Keratinocyte (primary cell): ENCODE results near the gene CXADR. TPM values are rescaled to one million over a fixed set of nuclear protein-coding genes. Genes with fewer than 3 reads are reported as not detected.

Experiments used
- DNase-seq: peaks from one replicate; pipeline ENCODE4 v3.0.0-alpha.2; 2011; ENCODE audit warnings: low read depth, missing footprints, low spot score
- FAIRE-seq: peaks from 2 replicates; lab custom pipeline; 2011; peaks lifted over from hg19 to GRCh38; lab: Jason Lieb, UNC
- H2AFZ ChIP-seq: 2 replicates; pipeline ENCODE4 v1.6.0; 2012; ENCODE audit warnings: low read length, control low read depth, inconsistent platforms; ENCODE audit not compliant: control insufficient read depth
- H3K27ac ChIP-seq: 2 replicates; pipeline ENCODE4 v1.5.1; 2011; ENCODE audit warnings: low read length; ENCODE audit not compliant: control insufficient read depth, insufficient read depth
- H3K27me3 ChIP-seq: 3 replicates; pipeline ENCODE4 v1.6.0; 2011; ENCODE audit warnings: low read length; ENCODE audit not compliant: control insufficient read depth, insufficient read depth; ENCODE audit errors: extremely low read depth
- H3K36me3 ChIP-seq, 2 experiments: 2 replicates in 1 of 2; 3 replicates in 1 of 2; pipeline ENCODE4 v1.5.1; 2011; ENCODE audit warnings: low read length in 2 of 2, mild to moderate bottlenecking in 1 of 2; ENCODE audit not compliant: control insufficient read depth in 2 of 2, insufficient read depth in 2 of 2; ENCODE audit errors: extremely low read depth in 1 of 2
- H3K4me1 ChIP-seq: 3 replicates; pipeline ENCODE4 v1.5.1; 2011; ENCODE audit warnings: low read length; ENCODE audit not compliant: control insufficient read depth, insufficient read depth; ENCODE audit errors: extremely low read depth
- H3K4me2 ChIP-seq: 3 replicates; pipeline ENCODE4 v1.6.0; 2011; ENCODE audit warnings: low read depth, low read length; ENCODE audit not compliant: control insufficient read depth, insufficient read depth; ENCODE audit errors: extremely low read depth
- H3K4me3 ChIP-seq, 3 experiments: fragments of 200-600 bp in 1 of 3; sonication (generic) in 1 of 3; 2 replicates in 2 of 3; 3 replicates in 1 of 3; pipeline ENCODE4 v1.5.1; 2011 to 2016; ENCODE audit warnings: low read length in 3 of 3, mild to moderate bottlenecking in 3 of 3, control low read depth in 2 of 3, inconsistent platforms in 1 of 3, low read depth in 1 of 3, mixed read lengths in 1 of 3, mixed run types in 1 of 3, moderate library complexity in 1 of 3; ENCODE audit not compliant: control insufficient read depth in 2 of 3, insufficient read depth in 2 of 3; ENCODE audit errors: extremely low read depth in 1 of 3
- H3K79me2 ChIP-seq: 2 replicates; pipeline ENCODE4 v1.6.0; 2012; ENCODE audit warnings: low read length; ENCODE audit not compliant: control insufficient read depth, insufficient read depth
- H3K9ac ChIP-seq: 3 replicates; pipeline ENCODE4 v1.6.0; 2011; ENCODE audit warnings: low read length; ENCODE audit not compliant: control insufficient read depth, insufficient read depth; ENCODE audit errors: extremely low read depth
- H3K9me1 ChIP-seq: 3 replicates; pipeline ENCODE4 v1.6.0; 2011; ENCODE audit warnings: low read length; ENCODE audit not compliant: control insufficient read depth, insufficient read depth; ENCODE audit errors: extremely low read depth
- H3K9me3 ChIP-seq: 2 replicates; pipeline ENCODE4 v1.5.1; 2012; ENCODE audit warnings: low read depth, low read length; ENCODE audit not compliant: control insufficient read depth
- H4K20me1 ChIP-seq: 3 replicates; pipeline ENCODE4 v1.6.0; 2011; ENCODE audit warnings: low read length; ENCODE audit not compliant: control insufficient read depth, insufficient read depth; ENCODE audit errors: extremely low read depth
- CTCF ChIP-seq, 3 experiments: IDR thresholded peaks in 1 of 3; conservative IDR thresholded peaks in 1 of 3; optimal IDR thresholded peaks in 1 of 3; 2 replicates in 2 of 3; 3 replicates in 1 of 3; pipeline versions ENCODE3 to v1.5.1; 2011; ENCODE audit warnings: low read length in 3 of 3, mild to moderate bottlenecking in 3 of 3, moderate library complexity in 2 of 3, control low read depth in 1 of 3, inconsistent platforms in 1 of 3; ENCODE audit not compliant: insufficient read depth in 2 of 3; ENCODE audit errors: extremely low read depth in 1 of 3
- EZH2 ChIP-seq: IDR thresholded peaks from one replicate; pipeline ENCODE4 v1.6.1; 2012; ENCODE audit warnings: inconsistent platforms, mild to moderate bottlenecking, low read length, moderate library complexity
- dilution Hi-C: fragments of 300-500 bp; cut with MboI; formaldehyde crosslinking; loops from one replicate; pipeline ENCODE4 v1.7.0; 2020; ENCODE audit warnings: low sequenced_read_pairs; ENCODE audit not compliant: extremely low pct_ligation_motif_present
- polyA plus RNA-seq, 5 experiments: library from polyadenylated mRNA; depleted of rRNA in 3 of 5; stranded (reverse) in 3 of 5; stranded (forward) in 1 of 5; unstranded in 1 of 5; fragments of >200 nt; gene quantifications; 1 replicate in 1 of 5; 2 replicates in 3 of 5; 3 replicates in 1 of 5; pipeline versions ENCODE4 v1.2.1 to v1.2.3, GENCODE V29; 2011 to 2012; ENCODE audit warnings: missing spikeins in 2 of 5, low read depth in 1 of 5, low replicate concordance in 1 of 5

Gene CXADR
- polyA plus RNA-seq, 1 donor (not counting 4 experiments of a cell fraction or from before 2014, with no cell fraction given) = 37.3 TPM

GRCh38 chr21:17578162-17578561 is 65.3 kb downstream of the CXADR start:
- Histone ChIP-seq H3K4me1 (no peaks in the 10 kb centered on the region), H3K36me3 (peaks cover 0 to 4% of the 10 kb centered on the region in 2 experiments), H3K4me2 (no peak overlapping the region), H4K20me1 (no peaks in the 10 kb centered on the region), H3K27ac (no peak overlapping the region), H3K4me3 (no peak overlapping the region), H3K27me3 (no peaks in the 10 kb centered on the region), H3K9me1 (no peaks in the 10 kb centered on the region), H3K9me3 (no peaks in the 10 kb centered on the region), H2AFZ (no peak overlapping the region), H3K9ac (no peak overlapping the region), H3K79me2 (no peaks in the 10 kb centered on the region)
- TF ChIP-seq CTCF (optimal IDR thresholded peaks at IDR 0.05 in 1 of 3, IDR thresholded peaks at IDR 0.05 in 1 of 3, conservative IDR thresholded peaks at IDR 0.05 in 1 of 3; ENCODE audit: extremely low read depth in 1 of 3, insufficient read depth in 2 of 3, low read length in 3 of 3) (no peak), EZH2 (no peak)
- no peak for FAIRE-seq
- no peak for DNase-seq
- dilution Hi-C loops = no loop called here

- dilution Hi-C loops = no loop called here
- no peaks in the 10 kb centered on the region for H3K9me3 ChIP-seq
- H3K4me2 ChIP-seq = no peak overlapping the region
- DNase-seq (no peak), FAIRE-seq (no peak)
- H3K4me1 ChIP-seq = no peaks in the 10 kb centered on the region
- TF ChIP-seq CTCF (optimal IDR thresholded peaks at IDR 0.05 in 1 of 3, IDR thresholded peaks at IDR 0.05 in 1 of 3, conservative IDR thresholded peaks at IDR 0.05 in 1 of 3; ENCODE audit: extremely low read depth in 1 of 3, insufficient read depth in 2 of 3, low read length in 3 of 3) (no peak), EZH2 (no peak)
- no peaks in the 10 kb centered on the region for H3K79me2 ChIP-seq
- H3K27ac ChIP-seq = no peak overlapping the region
- no peaks in the 10 kb centered on the region for H4K20me1 ChIP-seq
- H3K36me3 ChIP-seq = peaks cover 0 to 4% of the 10 kb centered on the region in 2 experiments
- no peak overlapping the region for H2AFZ ChIP-seq
- no peak overlapping the region for H3K4me3 ChIP-seq
- no peaks in the 10 kb centered on the region for H3K27me3 ChIP-seq
- no peaks in the 10 kb centered on the region for H3K9me1 ChIP-seq
- no peak overlapping the region for H3K9ac ChIP-seq
These were observed 66.0 kb downstream of the CXADR start for GRCh38 chr21:17578876-17579275.
